GM23338 (cell line): ENCODE results near the gene CX3CR1.

Source experiments
- CREB1 ChIP-seq: fragments of 250-450 bp; sonication (Bioruptor Pico); IDR thresholded peaks from 2 replicates; pipeline ENCODE4 v1.5.0; 2020; ENCODE audit warnings: low read depth, mild to moderate bottlenecking, moderate library complexity
- CTCF ChIP-seq, 2 experiments: fragments of 200-600 bp in 1 of 2; sonication (generic) in 1 of 2; conservative IDR thresholded peaks; 2 replicates each; pipeline versions ENCODE4 v1.5.1 to v1.6.1; 2016 to 2017; ENCODE audit warnings: antibody characterized with exemption in 2 of 2, low read depth in 2 of 2, mild to moderate bottlenecking in 2 of 2, moderate library complexity in 1 of 2
- ETS1 ChIP-seq: IDR thresholded peaks from 2 replicates; pipeline ENCODE4 v1.6.1; 2016; ENCODE audit warnings: antibody characterized with exemption
- EZH2 ChIP-seq: fragments of 200-600 bp; sonication (generic); IDR thresholded peaks from one replicate; pipeline ENCODE4 v1.8.0; 2017; ENCODE audit warnings: antibody characterized with exemption, mild to moderate bottlenecking, low read depth; ENCODE audit not compliant: unreplicated experiment
- EZH2phosphoT487 ChIP-seq: fragments of 200-600 bp; sonication (generic); IDR thresholded peaks from one replicate; pipeline ENCODE4 v1.8.1; 2018; ENCODE audit warnings: antibody characterized with exemption; ENCODE audit not compliant: unreplicated experiment
- JUNB ChIP-seq: IDR thresholded peaks from one replicate; pipeline ENCODE4 v1.6.1; 2016; ENCODE audit warnings: antibody characterized with exemption; ENCODE audit not compliant: unreplicated experiment
- NANOG ChIP-seq: IDR thresholded peaks from 2 replicates; pipeline ENCODE4 v1.6.1; 2016; ENCODE audit warnings: antibody characterized with exemption, borderline replicate concordance
- POLR2AphosphoS5 ChIP-seq: IDR thresholded peaks from 2 replicates; pipeline ENCODE4 v1.6.1; 2016; ENCODE audit warnings: antibody characterized with exemption, low read depth
- REST ChIP-seq: IDR thresholded peaks from one replicate; pipeline ENCODE4 v1.6.1; 2018; ENCODE audit warnings: antibody characterized with exemption; ENCODE audit not compliant: unreplicated experiment
- STAT1 ChIP-seq: IDR thresholded peaks from one replicate; pipeline ENCODE4 v1.6.1; 2016; ENCODE audit warnings: antibody characterized with exemption; ENCODE audit not compliant: unreplicated experiment
- ZNF114 ChIP-seq: fragments of 250-450 bp; sonication (Bioruptor Pico); IDR thresholded peaks from 2 replicates; pipeline ENCODE4 v1.5.0; 2020; ENCODE audit warnings: mild to moderate bottlenecking, moderate library complexity
- ZNF331 ChIP-seq: fragments of 250-450 bp; sonication (Bioruptor Pico); IDR thresholded peaks from 2 replicates; pipeline ENCODE4 v1.5.0; 2020; ENCODE audit warnings: low read depth, mild to moderate bottlenecking, moderate library complexity
- ZNF462 ChIP-seq: fragments of 250-450 bp; sonication (Bioruptor Pico); IDR thresholded peaks from 2 replicates; pipeline ENCODE4 v1.5.0; 2020; ENCODE audit warnings: mild to moderate bottlenecking, moderate library complexity

GRCh38 chr3:39275963-39276593 lies 3.8 kb downstream of the CX3CR1 start:
- TF ChIP-seq CTCF (conservative IDR thresholded peaks at IDR 0.05; ENCODE audit: low read depth in 2 of 2), result no peak
- no peak for TF ChIP-seq POLR2AphosphoS5
- TF ChIP-seq EZH2, result no peak
- TF ChIP-seq ZNF462 (CRISPR knock-in tag), result no peak
- TF ChIP-seq EZH2phosphoT487, result no peak
- no peak for TF ChIP-seq ETS1
- TF ChIP-seq CREB1 (CRISPR knock-in tag), result no peak
- TF ChIP-seq REST, result no peak
- TF ChIP-seq JUNB, result no peak
- no peak for TF ChIP-seq ZNF331 (CRISPR knock-in tag)
- TF ChIP-seq NANOG, result no peak
- TF ChIP-seq ZNF114, result no peak
- no peak for TF ChIP-seq STAT1
